NCI-H2029 treated with DMSO at 0.1 percent for 48 hours (cell line): ENCODE data around the gene PALLD.

ENCODE experiments used
- DNase-seq: peaks from one replicate; lab custom pipeline; 2025; lab: John Stamatoyannopoulos, UW

PALLD gene

GRCh38 chr4:168854350-168854921 lies 357.6 kb downstream of the PALLD start:
- DNase-seq = no peak

GRCh38 chr4:168856312-168856711 lies 359.5 kb downstream of the PALLD start:
- no peak for DNase-seq

DNA sequence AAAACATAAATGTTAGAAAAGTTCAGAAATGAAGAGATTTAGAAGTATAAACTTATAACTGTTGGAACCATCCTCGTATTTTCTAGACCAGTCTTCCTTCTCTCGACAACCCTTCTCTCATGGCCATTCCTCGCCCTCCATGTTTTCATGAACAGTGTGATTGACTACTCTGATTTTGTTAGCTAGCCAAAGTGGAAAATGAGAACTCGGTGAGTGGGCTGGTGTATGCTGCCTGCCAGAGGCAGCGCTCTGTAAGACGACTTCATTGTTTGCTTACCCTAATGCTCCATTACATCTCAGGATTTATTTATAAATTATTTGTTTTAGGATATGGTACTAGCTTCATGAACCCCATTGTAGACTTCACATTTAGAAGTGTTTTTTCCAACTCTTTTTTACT lies 360.2 kb downstream of the PALLD start:
- no peak for DNase-seq

- no peak for DNase-seq
Observed at GRCh38 chr4:168857546-168858314, 360.9 kb downstream of the PALLD start.

DNA sequence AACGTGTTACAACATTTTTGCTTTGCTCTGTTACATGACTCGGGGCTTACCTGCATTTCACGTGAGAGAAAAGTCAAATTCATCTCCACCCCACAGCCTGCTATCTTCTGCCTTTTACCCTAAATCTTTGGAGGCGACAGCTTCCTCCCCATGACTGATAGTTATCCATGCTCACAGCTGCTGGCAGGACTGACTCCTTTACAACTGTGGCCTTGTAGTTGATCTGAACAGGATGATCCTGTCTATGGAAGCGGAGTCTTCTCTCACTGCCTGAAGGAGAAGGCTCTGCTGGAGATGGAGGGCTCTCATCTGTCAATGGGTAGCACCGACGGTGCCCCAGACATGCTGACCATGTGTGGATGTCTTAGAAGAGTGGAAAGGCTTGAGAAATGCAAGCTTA lies 362.2 kb downstream of the PALLD start:
- no peak for DNase-seq

GRCh38 chr4:168859888-168860694 lies 363.2 kb downstream of the PALLD start:
- DNase-seq = no peak

GRCh38 chr4:168860827-168861226 lies 364.0 kb downstream of the PALLD start:
- DNase-seq = no peak

DNA sequence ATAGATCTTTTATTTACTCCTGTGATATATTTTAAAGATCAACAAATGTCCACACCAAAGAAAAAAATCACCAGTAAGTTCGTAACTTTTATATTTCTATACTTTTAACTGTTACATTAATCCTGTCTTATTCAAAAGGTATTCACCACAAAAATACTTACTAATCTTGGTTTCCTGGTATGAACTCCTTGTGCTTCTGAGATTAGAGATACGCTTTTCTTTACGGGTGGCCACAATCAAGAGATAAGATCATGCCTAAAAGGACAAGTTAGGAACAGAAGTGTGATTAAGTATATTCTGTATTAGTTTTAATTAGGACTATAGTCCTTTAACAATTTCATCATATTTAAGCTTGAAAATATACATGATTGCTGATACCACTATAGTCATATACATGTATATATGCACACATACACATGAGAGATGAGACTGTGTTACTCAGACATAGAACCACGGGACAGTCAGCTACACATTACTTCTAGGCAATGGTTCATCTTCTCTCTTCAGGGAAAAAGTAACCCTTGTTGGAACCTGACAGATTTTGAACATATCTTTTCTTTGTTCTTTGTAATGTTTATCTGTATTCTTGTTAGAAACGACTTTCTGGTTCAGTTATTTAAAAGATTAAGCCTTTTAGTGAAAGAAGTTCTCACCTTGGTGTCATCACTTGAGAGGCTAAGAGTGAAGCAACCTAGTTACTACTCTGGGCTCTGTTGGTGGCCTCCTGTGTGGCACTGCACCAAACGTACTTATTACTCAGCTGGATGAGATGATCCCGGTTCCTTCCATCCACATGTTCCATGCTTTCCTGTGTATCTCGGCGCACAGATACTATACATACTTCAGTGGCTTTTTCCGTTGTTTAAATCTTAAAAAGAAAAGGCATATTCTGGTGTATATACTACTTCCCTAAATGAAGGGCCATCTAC lies 367.1 kb downstream of the PALLD start:
- DNase-seq = no peak

DNA sequence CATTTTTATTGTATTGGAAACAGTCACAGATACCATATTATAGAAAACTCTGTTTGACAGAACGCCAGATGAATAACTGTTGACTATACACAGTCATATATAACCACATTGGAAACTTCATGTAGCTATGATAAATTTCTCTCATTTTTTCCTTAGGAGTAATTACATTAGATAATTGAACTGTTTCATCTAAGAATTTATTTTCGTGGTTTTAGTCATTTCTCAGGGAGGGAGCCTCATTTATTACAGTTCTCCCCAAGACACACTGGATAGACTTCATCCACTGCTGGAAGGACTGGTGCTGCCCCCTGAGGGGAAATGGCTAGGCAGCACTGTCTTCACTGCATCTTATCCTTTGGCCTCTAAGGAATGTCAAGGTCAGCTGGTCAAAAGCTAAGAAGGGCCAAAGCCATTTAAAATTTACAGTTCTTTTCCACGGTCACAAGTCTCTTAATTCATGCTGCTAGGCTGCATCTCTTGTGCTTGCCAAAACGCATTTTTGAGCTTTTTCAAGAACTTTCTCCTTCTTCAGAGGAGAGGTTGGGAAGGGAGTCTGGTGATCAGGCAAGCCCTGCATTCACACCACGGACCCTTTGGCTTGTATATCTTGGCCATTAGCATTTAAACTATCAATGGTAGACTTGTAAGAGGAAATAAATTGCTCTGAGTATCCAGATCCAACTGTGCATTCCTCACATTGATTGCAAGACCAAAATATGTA lies 368.1 kb downstream of the PALLD start:
- DNase-seq = no peak

DNA sequence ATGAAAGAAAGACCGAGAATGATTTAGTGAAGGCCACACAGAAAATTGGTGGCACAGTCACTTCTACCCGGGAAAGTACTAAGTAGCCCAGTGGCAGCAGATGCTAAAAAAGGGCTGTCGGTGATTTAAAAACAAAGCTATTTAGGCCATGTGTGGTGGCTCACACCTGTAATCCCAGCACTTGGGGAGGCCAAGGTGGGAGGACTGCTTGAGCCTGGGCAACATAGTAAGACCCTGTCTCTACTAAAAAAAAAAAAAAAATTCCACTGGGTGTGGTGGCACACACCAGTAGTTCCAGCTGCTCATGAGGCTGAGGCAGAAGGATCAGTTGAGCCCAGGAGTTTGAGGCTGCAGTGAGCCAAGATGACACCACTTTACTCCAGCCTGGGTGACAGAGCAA lies 369.0 kb downstream of the PALLD start:
- no peak for DNase-seq

GRCh38 chr4:168866635-168867034 lies 369.8 kb downstream of the PALLD start:
- no peak for DNase-seq

DNA sequence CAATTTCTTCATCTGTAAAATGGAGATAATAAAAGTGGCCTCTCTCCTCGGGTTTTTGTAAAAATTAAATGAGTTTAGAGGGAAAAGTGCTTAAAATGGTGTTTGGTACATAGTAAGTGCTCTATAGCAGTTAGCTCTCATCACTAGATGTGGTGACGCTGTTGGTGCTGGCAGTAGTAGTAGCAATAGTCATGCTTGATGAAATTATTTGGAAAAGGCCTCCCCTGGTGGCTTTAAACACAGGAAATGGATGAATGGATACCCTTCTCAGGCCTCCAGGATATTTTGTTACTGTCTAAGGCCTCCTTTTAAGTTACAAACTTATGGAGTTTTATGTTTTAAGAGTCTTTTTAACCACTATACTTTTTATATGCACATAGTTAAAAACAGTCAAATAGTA lies 370.3 kb downstream of the PALLD start:
- DNase-seq = no peak

GRCh38 chr4:168868044-168868781 lies 371.4 kb downstream of the PALLD start:
- DNase-seq = no peak

DNA sequence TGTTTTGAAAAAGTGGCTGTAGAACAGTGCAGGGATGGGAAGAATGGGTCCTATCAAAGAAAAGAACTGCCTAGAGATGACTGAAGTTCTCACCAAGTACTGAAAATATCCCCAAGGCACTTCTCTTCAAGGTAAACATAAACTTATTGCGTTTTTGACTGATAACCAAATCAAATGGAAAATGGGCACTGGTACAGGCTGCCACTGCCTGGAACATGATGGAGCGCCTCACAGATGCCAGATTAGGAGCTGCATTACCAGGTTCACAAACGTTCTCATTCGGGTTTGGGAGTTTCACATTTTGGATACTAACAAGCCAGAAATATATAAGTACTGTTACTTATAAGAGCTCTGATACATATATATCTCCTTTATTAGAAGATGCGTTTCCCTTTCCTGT lies 371.9 kb downstream of the PALLD start:
- no peak for DNase-seq

DNA sequence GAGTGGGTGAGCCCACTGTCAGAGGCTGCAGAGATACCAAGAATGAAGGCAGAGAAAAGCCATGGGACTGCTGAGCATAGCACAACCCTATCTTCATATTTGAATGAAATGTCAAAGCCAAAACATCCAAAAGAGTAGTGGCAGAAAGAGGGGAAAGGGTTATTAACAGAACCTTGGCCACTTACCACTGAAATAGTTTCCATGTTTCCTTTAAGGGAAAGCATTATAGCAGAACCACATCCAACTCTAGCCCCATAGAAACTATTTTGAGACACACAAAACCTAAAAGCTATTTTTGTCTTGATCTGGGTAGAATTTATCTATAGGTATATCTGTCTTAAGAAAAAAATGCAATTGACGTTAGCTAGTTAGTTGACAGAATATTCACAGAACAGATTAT lies 373.2 kb downstream of the PALLD start:
- no peak for DNase-seq

DNA sequence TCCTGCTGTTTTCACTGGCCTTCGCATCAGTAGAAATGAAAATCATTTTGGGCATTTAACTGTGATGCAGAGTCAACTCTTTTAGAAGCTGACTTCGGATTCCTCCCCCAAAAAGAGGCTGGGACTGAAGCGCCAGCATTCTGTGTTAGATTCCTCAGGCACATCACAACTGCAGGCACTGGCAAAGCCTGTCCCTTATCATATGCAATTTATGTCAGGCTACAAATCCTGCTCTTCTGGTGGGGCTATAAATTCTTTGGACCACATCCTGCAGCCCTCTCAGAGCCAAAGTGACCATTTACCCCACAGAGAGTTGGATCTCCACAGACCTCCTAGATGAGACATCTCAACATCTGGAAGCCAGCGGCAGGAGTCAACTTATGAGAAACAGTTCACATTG lies 374.8 kb downstream of the PALLD start:
- no peak for DNase-seq

DNA sequence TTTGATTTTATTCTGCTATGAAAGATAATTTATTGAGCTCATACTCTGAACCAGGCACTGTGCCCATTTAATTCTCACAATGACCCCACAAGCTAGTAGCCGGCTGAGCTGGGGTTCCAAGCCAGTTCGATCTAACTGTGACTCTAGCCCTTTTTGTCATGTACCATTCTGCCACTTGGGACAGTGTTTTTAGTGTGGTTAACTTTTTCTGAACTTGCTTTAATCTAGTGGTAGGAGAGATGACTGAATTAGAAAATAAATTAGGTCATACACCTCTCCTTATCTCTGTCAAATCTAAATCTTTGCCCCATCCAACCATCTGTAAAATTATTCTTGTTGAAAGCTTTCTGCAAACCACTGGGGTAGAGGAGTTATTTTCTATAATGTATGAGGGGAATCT lies 377.2 kb downstream of the PALLD start:
- DNase-seq = no peak

GRCh38 chr4:168876106-168876505 lies 379.3 kb downstream of the PALLD start:
- DNase-seq = no peak

GRCh38 chr4:168877511-168878491 lies 380.9 kb downstream of the PALLD start:
- no peak for DNase-seq
